Measurements from ENCODE around the gene FBXL14. TPM values are rescaled to one million over a fixed set of nuclear protein-coding genes. Genes with fewer than 3 reads are reported as not detected.

The FBXL14 gene
- polyA plus RNA-seq, 2 of the 4 experiments (the other 2 are of a cell fraction), result 6.7 to 7.1 TPM

- H3K4me3 ChIP-seq, result no peak overlapping the region
- no peaks in the 10 kb centered on the region for H3K4me1 ChIP-seq
- TF ChIP-seq BHLHE40 (IDR thresholded peaks at IDR 0.05; ENCODE audit: low read depth, low read length) (no peak), RCOR1 (IDR thresholded peaks at IDR 0.05; ENCODE audit: low read depth, low read length) (no peak), HOXA7 (CRISPR knock-in tag; IDR thresholded peaks at IDR 0.05) (no peak), ZFP36 (IDR thresholded peaks at IDR 0.05; ENCODE audit: borderline replicate concordance, partially characterized antibody) (no peak), PHF8 (IDR thresholded peaks at IDR 0.05; ENCODE audit: borderline replicate concordance, low read depth) (no peak), CEBPB (IDR thresholded peaks at IDR 0.05) (no peak), EHMT2 (IDR thresholded peaks at IDR 0.05; ENCODE audit: low read depth) (no peak)
- ChIA-PET CTCF (interaction anchor here (0.9 to 1.5 kb wide), 2 partner anchors 384 to 447 kb away, joined by 3 to 7 read pairs; no protein-coding TSS in a partner anchor), POLR2A (no interaction called here)
- FAIRE-seq (no peak), ATAC-seq (no peak), DNase-seq (ENCODE audit: low read depth in 1 of 2, low spot score in 1 of 2) (no peak)
- 70% methylated on average over 5 of the region's 5 CpGs for WGBS (ENCODE audit: missing lambda C conversion rate)
- no peaks in the 10 kb centered on the region for H3K9me3 ChIP-seq
- H3K27ac ChIP-seq, result no peak overlapping the region
- H3K4me2 ChIP-seq, result no peak overlapping the region
These were observed 29.2 kb downstream of the FBXL14 start for GRCh38 chr12:1565172-1565571.

- CTCF ChIA-PET, result no interaction called here
- Histone ChIP-seq H3K4me3 (no peak overlapping the region), H3K27ac (no peak overlapping the region), H3K4me2 (no peak overlapping the region), H3K4me1 (no peaks in the 10 kb centered on the region), H3K9me3 (no peaks in the 10 kb centered on the region)
- WGBS (ENCODE audit: missing lambda C conversion rate), result 54% methylated on average over 2 of the region's 2 CpGs
- FAIRE-seq, result no peak
- TF ChIP-seq ZFP36 (IDR thresholded peaks at IDR 0.05; ENCODE audit: borderline replicate concordance, partially characterized antibody) (no peak), MAX (IDR thresholded peaks at IDR 0.05) (no peak), RFX5 (IDR thresholded peaks at IDR 0.05) (no peak), PHF8 (IDR thresholded peaks at IDR 0.05; ENCODE audit: borderline replicate concordance, low read depth) (no peak), HOXA7 (CRISPR knock-in tag; IDR thresholded peaks at IDR 0.05) (no peak), KDM5A (IDR thresholded peaks at IDR 0.05) (no peak), CBX2 (IDR thresholded peaks at IDR 0.05; ENCODE audit: borderline replicate concordance, low read depth) (no peak), NR3C1 (IDR thresholded peaks at IDR 0.05) (no peak), FOXS1 (CRISPR knock-in tag; IDR thresholded peaks at IDR 0.05) (no peak), ZSCAN20 (CRISPR knock-in tag; IDR thresholded peaks at IDR 0.05) (no peak), NFE2L2 (conservative IDR thresholded peaks at IDR 0.05; ENCODE audit: low read length) (no peak), MYC (IDR thresholded peaks at IDR 0.05; ENCODE audit: borderline replicate concordance, low read length) (no peak), POLR2AphosphoS2 (conservative IDR thresholded peaks at IDR 0.05; ENCODE audit: low read length) (no peak), ZC3H11A (IDR thresholded peaks at IDR 0.05) (no peak), HEYL (CRISPR knock-in tag; IDR thresholded peaks at IDR 0.05) (no peak), HOXB13 (CRISPR knock-in tag; IDR thresholded peaks at IDR 0.05; ENCODE audit: low read depth) (no peak), E2F6 (IDR thresholded peaks at IDR 0.05; ENCODE audit: borderline replicate concordance, low read depth) (no peak)
- no peak for DNase-seq (ENCODE audit: low read depth in 1 of 2, low spot score in 1 of 2)
- no peak for ATAC-seq
- POLR2A ChIA-PET, result no interaction called here
These were observed 30.3 kb downstream of the FBXL14 start for GRCh38 chr12:1564067-1564466.

DNA sequence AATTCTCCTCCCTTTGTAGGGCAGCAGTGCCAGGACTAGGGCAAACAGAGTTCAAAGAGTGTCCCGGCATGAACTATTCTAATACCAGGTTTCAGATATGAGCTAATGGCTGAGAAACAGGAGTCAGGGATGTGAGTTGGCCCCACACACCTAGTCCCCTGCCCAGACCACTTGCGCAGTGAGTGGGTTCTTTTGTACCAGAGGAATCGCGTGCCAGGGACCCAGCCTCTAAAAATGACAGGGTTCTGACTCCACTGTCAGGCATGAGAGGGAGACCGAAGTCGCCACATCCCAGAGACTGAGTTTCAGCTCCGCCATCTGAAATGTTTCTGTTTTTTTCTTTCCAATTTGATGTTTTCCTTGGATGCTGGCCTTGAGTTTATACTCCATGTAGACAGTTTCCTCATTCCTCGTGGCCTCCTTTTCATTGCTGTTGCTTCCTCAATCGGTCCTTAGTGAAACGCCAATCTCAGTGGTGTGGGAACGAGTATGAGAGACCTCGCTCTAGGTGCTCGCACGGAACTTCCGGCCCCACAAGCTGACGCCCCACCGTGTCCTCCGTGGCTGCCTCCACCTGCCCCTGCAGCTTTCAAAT lies 31.5 kb downstream of the FBXL14 start:
- H3K4me3 ChIP-seq, result no peak overlapping the region
- no peak for FAIRE-seq
- DNase-seq (ENCODE audit: low read depth in 1 of 2, low spot score in 1 of 2), result no peak
- ATAC-seq, result no peak
- CTCF ChIA-PET, result interaction anchor here (0.6 to 1.9 kb wide), 6 partner anchors 8 to 457 kb away, joined by 3 to 8 read pairs (median 4); no protein-coding TSS in a partner anchor
- no peaks in the 10 kb centered on the region for H3K9me3 ChIP-seq
- WGBS (ENCODE audit: missing lambda C conversion rate), result 84% methylated on average over 18 of the region's 18 CpGs
- H3K4me1 ChIP-seq, result no peaks in the 10 kb centered on the region
- H3K4me2 ChIP-seq, result no peak overlapping the region
- TF ChIP-seq, protein P1, sequence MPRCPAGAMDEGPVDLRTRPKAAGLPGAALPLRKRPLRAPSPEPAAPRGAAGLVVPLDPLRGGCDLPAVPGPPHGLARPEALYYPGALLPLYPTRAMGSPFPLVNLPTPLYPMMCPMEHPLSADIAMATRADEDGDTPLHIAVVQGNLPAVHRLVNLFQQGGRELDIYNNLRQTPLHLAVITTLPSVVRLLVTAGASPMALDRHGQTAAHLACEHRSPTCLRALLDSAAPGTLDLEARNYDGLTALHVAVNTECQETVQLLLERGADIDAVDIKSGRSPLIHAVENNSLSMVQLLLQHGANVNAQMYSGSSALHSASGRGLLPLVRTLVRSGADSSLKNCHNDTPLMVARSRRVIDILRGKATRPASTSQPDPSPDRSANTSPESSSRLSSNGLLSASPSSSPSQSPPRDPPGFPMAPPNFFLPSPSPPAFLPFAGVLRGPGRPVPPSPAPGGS (IDR thresholded peaks at IDR 0.05), result no peak
- no peak for TF ChIP-seq ZC3H11A (IDR thresholded peaks at IDR 0.05)
- no peak overlapping the region for H3K27ac ChIP-seq
- POLR2A ChIA-PET, result no interaction called here
